GM12864 (cell line): ENCODE results near the gene CHSY1.
"Not testable (repeated sequence)": the region's sequence is repeated elsewhere in the genome, so short reads cannot be mapped to it uniquely, and the experiment has no call there.

Source experiments
- DNase-seq: peaks from one replicate; pipeline ENCODE4 v3.0.0-alpha.2; 2011; ENCODE audit warnings: low read depth
- H3K4me3 ChIP-seq: 2 replicates; pipeline ENCODE4 v1.5.1; 2011; ENCODE audit warnings: mild to moderate bottlenecking, low read depth, low read length, control low read depth
- CTCF ChIP-seq: IDR thresholded peaks from 2 replicates; pipeline ENCODE4 v1.5.1; 2011; ENCODE audit warnings: low read depth, mild to moderate bottlenecking, moderate library complexity, low read length, control low read depth, inconsistent platforms; ENCODE audit errors: missing control alignments

CHSY1 gene

DNA sequence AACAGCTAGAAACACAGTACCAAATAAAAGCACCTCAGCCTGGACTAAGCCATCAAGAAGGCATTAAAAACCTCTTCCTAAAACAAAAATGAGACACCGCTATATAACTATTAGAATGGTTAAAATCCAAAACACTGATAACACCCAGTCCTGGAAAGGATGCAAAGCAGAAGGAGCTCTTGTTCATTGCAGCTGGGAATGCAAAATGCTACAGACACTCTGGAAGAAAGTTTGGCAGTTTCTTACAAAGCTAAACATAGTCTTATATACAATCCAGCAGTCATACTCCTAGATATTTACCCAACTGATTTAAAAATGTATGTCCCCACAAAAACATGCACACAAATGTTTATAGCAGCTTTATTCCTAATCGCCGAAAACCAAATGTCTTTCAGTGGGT is 35.7 kb downstream of the CHSY1 start:
- no peak overlapping the region for H3K4me3 ChIP-seq
- no peak for TF ChIP-seq CTCF
- DNase-seq = no peak

DNA sequence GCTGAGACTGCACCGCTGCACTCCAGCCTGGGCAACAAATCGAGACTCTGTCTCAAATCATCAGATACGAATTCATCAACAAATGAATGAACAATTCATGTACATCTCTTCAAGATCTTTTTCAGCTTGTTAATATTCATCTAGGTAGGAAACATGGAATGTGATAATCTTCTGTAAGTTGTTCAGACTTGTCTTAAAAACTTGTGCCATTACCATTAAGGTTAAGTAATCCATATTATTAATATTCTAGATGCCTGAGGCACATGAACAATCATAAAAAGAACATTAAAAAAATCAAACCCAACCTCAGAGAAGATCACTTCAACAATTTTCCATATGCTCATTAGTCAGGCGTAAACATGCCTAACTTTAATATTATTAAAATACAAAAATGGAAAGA is 36.2 kb downstream of the CHSY1 start:
- no peak for TF ChIP-seq CTCF
- no peak for DNase-seq
- H3K4me3 ChIP-seq = no peak overlapping the region

DNA sequence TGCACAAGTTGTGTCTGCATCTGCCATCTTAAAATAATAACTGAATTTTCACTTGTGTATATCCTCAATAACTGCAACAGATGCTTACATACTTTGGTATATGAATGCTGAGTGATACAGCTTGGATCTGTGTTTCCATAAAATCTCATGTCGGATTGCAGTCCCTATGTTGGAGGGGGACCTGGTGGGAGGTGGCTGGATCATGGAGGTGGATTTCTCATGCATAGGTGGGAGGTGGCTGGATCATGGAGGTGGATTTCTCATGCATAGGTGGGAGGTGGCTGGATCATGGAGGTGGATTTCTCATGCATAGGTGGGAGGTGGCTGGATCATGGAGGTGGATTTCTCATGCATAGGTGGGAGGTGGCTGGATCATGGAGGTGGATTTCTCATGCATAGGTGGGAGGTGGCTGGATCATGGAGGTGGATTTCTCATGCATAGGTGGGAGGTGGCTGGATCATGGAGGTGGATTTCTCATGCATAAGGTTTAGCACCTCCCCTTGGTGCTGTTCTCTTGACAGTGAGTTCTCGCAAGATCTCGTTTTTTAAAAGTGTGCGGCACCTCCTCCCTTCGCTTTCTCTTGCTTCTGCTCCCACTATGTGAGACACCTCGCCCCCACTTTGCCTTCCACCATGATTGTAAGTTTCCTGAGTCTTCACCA is 37.3 kb downstream of the CHSY1 start:
- not testable (repeated sequence) for H3K4me3 ChIP-seq, DNase-seq

- TF ChIP-seq CTCF = no peak
- no peak for DNase-seq
- H3K4me3 ChIP-seq = no peak overlapping the region
Measured at GRCh38 chr15:101213570-101213969, 38.3 kb downstream of the CHSY1 start.

GRCh38 chr15:101213147-101213546 is 38.7 kb downstream of the CHSY1 start:
- TF ChIP-seq CTCF = no peak
- no peak for DNase-seq
- no peak overlapping the region for H3K4me3 ChIP-seq

DNA sequence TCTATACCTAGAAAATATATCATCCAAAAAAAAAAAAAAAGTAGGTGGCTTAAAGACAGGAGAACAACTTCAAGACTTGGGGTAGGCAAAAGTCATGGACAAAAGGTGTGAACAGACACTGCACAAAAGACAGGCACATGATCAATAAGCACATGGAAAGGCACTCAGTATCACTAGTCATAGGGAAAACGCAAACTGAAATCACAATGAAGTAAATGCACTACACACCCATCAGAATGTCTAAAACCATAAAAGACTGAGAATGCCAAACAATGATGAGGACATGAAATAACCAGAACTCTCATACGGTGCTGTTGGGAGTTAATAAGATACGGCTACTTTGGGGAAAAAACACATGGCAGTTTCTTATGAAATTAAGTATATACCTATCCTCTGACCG is 40.0 kb downstream of the CHSY1 start:
- DNase-seq = no peak
- no peak for TF ChIP-seq CTCF
- no peak overlapping the region for H3K4me3 ChIP-seq

GRCh38 chr15:101210466-101210865 is 41.4 kb downstream of the CHSY1 start:
- no peak overlapping the region for H3K4me3 ChIP-seq
- TF ChIP-seq CTCF = no peak
- DNase-seq = no peak

DNA sequence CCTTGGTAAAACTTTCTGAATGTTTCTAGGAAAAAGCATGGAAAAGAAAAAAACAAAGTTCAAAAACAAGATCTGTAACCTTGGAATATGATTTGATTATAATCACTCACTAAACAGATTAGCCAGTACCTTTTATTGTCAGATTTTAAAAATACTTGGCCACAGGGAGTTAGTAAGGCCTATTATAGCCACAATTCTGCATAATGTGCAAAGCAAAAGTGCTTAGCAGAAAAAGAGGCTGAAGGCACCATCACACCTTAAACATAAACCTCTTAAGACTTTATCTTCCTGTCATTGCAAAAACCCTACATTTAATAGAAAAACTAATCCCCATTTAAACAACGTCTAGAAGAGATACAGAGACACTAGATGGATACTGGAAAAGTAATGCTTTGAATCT is 41.8 kb downstream of the CHSY1 start:
- no peak for DNase-seq
- no peak overlapping the region for H3K4me3 ChIP-seq
- no peak for TF ChIP-seq CTCF
